Activated CD4-positive, alpha-beta T cell treated with anti-CD3 and anti-CD28 coated beads for 24 hours (primary cell): ENCODE measurements around the gene ADGRF4.

Source experiments
- DNase-seq, 2 donors: peaks; one replicate each; pipeline ENCODE4 v3.0.0-alpha.2; 2020; ENCODE audit warnings: low read depth in 2 of 2

Gene ADGRF4

DNA sequence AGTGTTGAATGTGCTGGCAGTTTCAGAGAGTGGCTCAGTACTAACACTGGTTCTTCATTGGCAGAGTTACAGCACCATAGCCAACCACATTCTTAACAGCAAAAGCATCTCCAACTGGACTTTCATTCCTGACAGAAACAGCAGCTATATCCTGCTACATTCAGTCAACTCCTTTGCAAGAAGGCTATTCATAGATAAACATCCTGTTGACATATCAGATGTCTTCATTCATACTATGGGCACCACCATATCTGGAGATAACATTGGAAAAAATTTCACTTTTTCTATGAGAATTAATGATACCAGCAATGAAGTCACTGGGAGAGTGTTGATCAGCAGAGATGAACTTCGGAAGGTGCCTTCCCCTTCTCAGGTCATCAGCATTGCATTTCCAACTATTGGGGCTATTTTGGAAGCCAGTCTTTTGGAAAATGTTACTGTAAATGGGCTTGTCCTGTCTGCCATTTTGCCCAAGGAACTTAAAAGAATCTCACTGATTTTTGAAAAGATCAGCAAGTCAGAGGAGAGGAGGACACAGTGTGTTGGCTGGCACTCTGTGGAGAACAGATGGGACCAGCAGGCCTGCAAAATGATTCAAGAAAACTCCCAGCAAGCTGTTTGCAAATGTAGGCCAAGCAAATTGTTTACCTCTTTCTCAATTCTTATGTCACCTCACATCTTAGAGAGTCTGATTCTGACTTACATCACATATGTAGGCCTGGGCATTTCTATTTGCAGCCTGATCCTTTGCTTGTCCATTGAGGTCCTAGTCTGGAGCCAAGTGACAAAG, 17.0 kb upstream of the ADGRF4 start:
- no peak for DNase-seq

DNA sequence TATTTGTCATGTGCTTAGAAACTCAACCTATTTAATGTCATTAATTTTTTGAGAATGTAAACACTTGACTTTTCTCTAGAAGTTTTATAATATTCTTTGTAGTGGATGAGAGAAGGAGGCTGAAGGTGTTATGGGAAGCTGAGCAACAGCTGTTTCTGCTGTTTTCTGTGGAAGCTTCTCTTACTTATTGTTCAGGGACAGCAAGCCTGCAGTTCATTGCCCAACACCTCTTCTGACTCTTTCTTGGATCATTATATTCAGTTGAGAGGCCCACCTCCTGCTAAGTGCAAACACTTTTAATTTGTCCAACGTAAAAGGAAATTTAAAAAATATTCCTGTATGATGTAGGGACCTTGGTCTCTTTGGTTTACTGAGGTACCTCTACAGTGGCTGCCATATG, 12.0 kb upstream of the ADGRF4 start:
- DNase-seq: no peak

DNA sequence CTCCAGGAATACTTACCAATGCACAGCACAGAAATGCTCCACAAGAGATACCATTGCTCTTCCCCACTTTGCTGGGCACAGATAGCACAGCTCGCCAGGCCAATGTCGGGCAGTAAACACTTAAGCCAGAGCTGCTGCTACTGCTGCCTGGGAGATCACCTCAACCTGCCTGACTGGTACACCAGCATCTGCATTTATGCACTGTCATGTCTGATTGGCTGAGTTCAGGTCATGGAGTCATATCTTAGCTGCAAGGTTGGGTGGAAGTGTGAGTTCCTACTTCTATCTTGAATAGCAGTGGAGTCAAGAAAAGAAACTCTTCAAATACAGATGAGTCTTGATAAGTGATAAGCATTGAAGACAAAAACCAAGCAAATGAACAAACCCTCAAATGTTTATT, 10.9 kb upstream of the ADGRF4 start:
- DNase-seq: no peak

DNA sequence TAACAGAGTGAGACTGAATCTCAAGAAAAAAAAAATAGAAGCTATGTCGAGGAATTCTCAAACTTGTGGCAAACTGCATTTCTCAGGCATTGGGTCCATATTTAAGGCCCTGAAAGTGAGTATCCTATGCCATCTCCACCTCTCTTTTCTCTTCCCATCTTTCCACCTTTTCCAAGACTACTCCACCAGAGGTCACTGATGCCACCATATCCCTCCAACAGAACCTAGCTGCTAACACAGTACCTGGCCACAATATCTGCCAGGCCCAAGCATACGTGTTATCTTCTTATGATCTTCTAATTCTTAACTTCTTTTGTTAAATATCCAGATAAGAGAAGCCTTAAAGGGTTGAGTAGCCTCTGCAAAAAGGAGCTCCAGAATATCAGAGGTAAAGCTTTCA, 8.2 kb upstream of the ADGRF4 start:
- no peak for DNase-seq

DNA sequence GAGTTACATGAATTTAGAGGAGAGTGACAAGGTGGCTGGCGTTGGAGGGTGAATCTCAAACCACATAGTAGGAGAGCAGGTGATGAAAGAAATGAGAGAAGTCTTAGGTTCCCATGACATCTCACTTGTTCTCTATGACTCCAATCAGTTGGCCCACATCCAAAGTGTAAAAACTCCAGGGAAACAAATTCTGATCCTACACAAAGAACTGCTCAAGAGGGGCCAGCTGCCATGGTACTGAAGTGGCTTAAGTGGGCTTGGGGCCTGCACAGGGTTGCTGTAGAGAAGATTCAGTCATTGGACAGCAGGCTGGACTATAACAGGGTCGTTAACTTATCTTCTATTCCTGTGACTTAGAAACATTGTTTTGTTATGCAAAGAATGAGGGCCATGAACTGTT, 7.6 kb upstream of the ADGRF4 start:
- DNase-seq: no peak

DNA sequence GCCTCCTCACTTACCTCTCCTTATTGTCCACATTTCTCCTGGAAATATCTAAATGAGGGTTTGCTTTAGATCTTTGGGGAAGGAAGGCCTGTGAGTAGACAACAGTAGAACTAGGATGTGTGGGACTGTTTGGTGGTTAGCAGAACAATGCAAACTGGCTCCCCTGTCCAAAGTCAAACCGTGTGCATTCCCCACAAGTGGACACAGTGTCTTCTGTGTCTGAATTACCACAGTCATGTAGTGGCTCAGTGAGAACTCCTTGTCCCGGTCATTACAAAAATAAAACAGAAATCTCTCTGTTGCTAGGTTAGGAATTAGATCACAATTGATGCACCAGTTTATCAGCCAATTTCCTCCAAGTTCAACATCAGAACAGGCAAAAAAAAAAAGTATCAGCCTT, 455 bp upstream of the ADGRF4 start:
- no peak for DNase-seq

DNA sequence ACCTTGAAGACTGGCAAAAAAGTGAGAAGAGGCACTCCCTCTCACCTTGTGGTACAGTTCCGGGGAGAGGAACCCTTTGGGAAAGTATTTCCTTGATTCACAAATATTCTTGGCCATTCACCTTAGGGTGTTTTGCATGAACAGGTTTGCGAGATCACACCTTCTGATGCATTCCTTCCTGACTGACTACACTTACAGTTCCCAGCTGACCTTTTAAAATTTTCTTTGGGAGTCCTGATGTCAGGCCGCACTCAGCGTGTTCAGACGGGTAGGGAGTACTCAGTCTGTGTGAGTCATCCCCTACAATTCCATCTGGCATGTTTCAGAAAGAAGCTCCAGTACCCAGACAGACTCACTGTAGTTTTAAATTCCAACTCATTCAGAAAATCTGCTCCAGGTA, 1.7 kb downstream of the ADGRF4 start:
- DNase-seq: no peak

DNA sequence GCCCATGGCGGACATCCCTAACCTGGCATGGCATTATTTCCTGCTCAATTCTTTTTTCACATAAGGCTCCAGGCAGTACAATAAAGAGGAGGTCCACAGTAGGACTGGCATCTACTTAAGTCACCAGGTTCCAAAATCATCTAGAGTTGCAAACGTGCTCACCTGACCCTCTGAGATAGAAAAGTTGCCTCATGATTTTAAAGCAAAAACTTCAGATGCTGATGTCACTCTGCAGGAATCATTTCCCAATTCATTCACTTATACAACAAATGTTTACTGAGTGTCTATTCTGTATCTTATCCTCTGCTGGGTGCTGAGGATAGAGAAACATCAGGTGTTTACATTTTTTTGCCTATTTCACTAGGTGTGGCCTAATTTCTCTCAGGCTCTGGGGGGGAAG, 2.2 kb downstream of the ADGRF4 start:
- DNase-seq: no peak

DNA sequence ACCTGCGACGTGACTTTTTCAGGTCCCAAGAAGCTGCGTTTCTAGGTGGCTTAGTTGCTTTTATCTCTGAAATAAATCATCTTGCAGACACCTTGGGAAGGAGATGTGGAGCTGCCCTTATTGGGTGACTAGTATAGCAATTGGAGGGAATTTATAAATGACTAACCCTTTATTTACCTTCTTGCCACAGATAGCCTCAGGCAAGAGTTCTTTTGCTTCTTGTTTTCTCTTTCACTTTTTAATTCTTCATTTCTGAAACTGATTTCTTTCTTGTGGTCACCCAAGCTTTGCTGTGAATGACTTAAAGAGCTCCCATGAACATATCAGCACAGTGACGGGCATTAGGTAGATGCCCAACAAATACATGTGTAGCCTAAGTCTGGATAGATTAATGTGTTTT, 3.0 kb downstream of the ADGRF4 start:
- DNase-seq: no peak

DNA sequence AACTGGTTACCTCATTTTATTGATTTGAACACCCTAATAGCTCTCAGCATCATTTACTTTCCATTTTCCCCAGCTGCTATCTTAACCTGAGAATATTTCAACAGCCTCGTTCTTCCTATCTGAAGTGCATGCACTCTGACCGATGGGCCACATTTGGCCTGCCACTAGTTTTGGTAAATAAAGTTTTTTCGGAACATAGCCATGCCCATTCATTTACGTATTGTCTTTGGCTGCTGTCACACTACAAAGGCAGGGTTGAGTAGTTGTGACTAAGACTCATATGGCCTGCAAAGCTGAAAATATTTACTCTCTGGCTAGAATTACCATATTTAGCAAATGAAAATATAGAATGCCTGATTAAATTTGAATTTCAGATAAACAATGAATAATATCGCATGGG, 10.8 kb downstream of the ADGRF4 start:
- no peak for DNase-seq

DNA sequence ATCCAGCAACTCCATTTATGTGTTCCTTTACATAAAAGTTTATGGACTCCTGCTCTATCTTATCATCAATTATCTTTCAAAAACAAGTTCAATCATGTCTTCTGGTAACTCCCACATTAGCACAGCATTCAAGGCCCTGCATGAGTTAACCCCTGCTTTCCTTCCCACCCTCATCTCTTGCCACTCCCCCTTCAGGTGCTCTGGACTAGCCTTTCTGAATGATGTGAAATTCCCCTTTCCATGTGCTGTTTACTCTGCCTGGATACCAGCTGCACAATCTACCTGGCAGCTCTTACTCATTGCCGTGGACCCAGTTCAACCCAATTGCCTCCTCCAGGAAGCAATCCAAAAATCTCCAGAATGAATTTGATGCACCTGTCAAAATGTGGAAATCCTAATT, 11.9 kb downstream of the ADGRF4 start:
- no peak for DNase-seq

DNA sequence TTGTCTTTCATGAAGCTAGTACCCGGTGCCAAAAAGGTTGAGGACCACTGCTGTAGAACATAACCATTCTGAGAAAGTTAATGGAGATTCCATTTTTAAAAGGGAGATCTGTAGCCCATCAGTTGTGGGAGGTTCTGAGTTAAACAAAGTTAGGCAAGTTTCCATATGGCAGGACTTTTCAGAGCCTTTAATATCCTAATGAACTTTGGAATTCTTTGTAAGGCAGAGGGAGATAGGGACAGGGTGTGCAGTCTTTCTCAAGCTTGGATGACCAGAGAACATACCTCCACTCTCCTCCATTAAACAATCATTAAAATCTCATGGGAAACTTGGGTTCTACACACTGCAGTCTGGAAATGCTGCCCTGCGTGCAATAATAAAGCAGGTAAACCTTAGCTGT, 14.8 kb downstream of the ADGRF4 start:
- DNase-seq: no peak

DNA sequence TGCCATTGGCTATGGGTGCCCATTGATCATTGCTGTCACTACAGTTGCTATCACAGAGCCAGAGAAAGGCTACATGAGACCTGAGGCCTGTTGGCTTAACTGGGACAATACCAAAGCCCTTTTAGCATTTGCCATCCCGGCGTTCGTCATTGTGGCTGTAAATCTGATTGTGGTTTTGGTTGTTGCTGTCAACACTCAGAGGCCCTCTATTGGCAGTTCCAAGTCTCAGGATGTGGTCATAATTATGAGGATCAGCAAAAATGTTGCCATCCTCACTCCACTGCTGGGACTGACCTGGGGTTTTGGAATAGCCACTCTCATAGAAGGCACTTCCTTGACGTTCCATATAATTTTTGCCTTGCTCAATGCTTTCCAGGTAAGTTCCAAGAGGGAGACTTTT, 16.4 kb downstream of the ADGRF4 start:
- no peak for DNase-seq

DNA sequence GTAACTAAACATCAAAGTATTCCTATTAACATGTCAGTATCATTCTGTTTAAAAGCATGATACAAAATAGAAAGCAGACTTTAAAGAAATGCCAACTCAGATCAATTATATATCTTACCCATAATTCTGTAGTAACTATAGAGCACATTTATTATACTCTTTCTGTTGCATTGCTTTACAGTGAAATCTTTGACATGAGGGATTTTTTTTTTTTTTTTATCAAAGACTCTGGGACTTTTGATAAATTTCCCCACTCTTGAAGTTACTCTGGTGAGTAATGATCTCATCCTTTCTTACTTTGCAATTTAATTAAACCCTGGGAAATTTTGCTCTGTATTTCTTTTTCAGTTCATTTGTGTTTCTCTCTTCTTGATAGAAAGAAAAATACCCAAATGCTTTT, 17.4 kb downstream of the ADGRF4 start:
- no peak for DNase-seq

DNA sequence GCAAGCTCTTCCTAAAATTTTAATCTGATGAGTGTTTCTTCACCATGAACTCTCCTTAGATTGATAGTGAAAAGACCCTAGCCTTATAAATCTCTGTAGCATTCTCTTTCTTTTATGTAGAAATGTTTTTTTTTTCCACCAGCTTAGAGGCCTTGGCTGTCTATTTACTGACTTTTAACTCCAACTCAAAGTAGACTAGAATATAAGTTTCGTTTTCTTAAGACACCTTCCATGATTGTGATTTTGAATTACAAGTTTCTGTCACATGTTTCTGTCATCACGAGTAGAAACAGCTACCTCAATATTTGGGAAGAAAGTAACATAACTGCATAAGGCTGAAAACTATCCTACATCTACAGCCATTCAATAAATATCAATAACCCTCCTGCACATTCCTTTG, 17.8 kb downstream of the ADGRF4 start:
- DNase-seq: no peak

DNA sequence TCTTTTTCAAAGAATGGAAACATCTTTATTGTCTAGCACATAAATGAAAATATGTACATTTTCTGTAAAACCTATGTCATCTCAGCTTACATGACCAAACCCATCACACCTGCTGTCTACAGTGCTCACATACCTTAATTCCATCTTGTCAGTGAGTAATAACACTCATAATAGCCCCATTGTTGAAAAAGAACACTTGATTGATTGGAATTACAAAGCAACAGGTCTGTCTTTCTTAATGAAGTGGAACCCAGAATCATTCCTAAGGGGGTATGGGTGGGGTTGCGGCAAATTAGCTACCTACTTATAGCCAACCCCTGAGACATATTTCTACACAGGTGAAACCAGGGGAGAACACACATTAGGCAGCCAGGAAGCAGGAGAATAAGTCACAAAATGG, 20.2 kb downstream of the ADGRF4 start:
- DNase-seq: no peak

DNA sequence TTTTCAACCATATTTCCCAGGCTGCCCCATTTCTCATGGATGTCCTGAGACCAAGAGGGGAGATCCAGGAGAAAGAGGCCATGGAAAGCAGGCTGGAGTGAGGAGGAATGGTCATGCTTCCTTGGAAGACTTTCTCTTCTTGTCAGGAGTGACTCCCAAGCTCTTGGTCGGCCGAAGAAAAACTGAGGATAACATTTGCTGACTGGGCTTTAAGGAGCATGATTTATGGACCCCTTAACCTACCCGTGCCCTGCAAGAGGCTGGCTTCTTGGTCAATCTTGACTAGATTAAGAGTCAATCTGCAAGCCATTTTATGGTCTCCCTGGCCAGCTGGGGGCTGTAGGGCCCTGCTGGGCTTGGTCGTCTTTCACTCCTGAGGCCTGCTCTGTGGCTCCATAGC, 22.8 kb downstream of the ADGRF4 start:
- DNase-seq: no peak

DNA sequence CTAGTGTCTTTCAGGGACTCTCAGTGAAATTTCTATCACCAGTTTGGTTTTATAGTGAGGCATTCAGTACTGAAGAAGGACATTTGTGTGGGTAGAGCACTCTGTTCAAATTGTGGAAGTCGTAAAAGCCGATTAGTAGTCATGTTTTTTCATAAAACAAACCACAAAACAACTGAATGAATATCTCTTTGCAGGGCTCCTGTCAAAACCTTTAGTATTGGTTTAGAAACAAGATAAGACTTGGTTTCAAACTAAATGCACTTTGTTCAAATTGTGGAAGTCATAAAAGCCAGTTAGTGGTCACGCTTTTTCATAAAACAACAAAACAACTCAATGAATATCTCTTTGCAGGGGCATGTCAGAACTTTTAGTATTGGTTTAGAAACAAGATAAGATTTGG, 23.8 kb downstream of the ADGRF4 start:
- no peak for DNase-seq

DNA sequence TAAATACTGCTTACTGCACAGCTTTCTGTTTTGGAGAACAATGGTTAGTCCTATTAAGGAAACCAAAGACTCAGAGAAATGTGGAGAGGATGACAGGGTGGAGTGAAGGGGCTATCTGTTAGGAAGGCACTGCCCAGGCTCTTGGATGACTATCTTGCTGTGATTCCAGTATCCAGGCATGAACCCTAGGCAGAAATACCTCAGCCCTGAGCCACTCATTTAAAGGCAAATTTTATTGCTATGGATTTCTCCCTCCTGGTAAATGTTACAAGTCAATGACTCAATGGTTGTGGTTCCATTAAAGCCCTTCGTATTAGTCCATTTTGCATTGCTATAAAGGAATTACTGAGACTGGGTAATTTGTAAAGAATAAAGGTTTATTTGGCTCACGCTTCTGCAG, 25.9 kb downstream of the ADGRF4 start:
- no peak for DNase-seq

DNA sequence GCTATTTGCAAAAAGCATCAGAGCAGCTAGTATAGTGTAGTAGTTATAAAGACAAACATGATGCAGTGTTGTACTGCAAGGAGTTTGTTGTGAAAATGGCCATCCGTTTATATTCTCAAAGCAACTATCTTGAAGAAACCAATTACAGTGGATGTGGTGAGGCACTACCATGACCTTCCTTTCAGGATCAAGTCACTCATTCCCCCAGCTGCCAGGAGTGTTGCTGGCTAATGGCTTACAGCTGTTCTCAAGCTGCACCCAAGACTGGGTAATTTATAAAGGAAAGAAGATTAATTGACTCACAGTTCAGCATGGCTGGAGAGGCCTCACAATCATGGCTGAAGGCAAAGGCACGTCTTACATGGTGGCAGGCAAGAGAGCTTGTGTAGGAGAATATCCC, 29.0 kb downstream of the ADGRF4 start:
- no peak for DNase-seq

DNA sequence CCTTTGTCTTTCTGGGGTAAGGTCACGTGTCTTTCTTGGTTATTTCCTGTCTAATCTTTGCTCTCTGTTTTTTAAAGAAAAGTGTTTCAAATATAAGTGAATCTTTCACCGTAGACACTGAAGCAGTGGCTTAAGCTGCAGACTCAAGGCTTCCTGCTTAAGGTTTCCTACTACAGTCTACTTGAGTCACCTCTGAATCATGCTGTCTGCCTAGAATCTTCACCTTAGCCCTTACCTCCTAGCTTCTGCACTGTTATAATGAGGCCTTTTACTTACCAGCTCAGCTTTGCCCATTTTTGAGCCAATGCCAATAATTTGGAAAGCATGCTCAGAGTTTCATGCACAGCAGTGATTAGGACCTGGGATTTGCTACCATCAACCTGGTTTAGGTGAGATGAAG, 30.6 kb downstream of the ADGRF4 start:
- DNase-seq: no peak

DNA sequence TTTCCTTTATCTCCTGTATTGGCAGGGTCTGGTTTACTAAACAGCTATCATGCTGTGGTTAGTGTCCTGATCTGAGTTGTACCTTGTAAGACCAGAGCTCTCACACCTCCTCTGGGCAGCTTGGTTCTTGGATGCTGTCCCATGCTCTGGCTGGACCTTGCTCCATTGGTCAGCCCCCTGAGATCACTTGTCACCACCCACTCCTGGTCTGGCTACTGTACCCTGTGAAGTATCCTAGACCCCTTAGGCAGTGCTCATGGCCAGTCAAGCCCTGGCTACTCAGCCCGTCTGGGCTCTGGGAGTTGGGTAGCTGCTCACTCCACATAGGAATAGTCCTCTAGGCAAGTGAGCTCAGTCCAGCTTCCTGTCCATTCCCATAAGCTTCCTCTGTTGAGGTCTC, 31.1 kb downstream of the ADGRF4 start:
- DNase-seq: no peak

DNA sequence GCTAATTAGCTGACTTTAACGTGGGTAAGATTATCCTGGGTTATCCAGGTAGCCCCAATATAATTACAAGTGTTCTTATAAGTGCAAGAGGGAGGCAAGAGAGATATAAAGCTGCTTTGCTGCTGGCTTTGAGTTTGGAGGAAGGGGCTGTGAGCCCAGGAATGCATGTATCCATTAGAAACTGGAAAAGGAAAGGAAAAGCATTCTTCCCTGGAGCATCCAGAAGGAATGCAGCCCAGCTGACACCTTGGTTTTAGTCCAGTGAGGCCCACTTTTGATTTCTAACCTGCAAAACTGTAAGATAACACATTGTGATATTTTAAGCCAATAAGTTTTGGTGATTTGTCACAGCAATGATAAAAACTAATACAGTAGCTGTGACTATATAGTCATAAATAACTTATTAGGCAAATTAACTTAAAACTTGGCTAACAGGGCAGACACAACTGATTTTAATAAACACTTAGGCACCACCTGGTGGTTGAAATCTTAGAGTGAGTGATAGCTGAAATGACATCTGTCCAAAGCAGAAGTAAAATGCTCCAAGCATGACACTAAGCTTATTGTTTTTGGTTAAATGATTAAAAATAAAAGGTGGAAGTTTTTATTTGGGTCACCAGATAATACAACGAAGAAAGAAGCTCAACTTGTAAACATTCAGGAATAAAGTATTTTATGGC, 35.6 kb downstream of the ADGRF4 start:
- DNase-seq: no peak
